GM23338 (cell line): ENCODE results near the gene RABGAP1L. TPM values are rescaled to one million over a fixed set of nuclear protein-coding genes. Genes with fewer than 3 reads are reported as not detected.

Experiments
- ATAC-seq: fragments of 200-7000 bp; cut with Tn5 transposase; 3 replicates; pipeline ENCODE4 v1.9.1; 2020
- DNase-seq: peaks from one replicate; pipeline ENCODE4 v3.0.0-alpha.2; 2015; ENCODE audit warnings: low spot score
- H2AFZ ChIP-seq: fragments of 200-600 bp; sonication (generic); 2 replicates; pipeline ENCODE4 v1.8.0; 2016; ENCODE audit warnings: antibody characterized with exemption, mild to moderate bottlenecking, moderate library complexity
- H3F3A ChIP-seq: fragments of 200-600 bp; sonication (generic); replicated peaks from 2 replicates; pipeline ENCODE4 v1.8.0; 2017; ENCODE audit warnings: antibody characterized with exemption, mixed run types, low read depth
- H3K27ac ChIP-seq: fragments of 200-600 bp; sonication (generic); 2 replicates; pipeline ENCODE4 v1.6.1; 2016; ENCODE audit warnings: low read depth
- H3K27me3 ChIP-seq: fragments of 200-600 bp; sonication (generic); 2 replicates; pipeline ENCODE4 v1.8.0; 2016; ENCODE audit warnings: mild to moderate bottlenecking, mixed run types, moderate library complexity; ENCODE audit not compliant: insufficient read depth
- H3K36me3 ChIP-seq: fragments of 200-600 bp; sonication (generic); 2 replicates; pipeline ENCODE4 v1.8.0; 2016; ENCODE audit warnings: mild to moderate bottlenecking; ENCODE audit not compliant: insufficient read depth
- H3K4me1 ChIP-seq: fragments of 200-600 bp; sonication (generic); 2 replicates; pipeline ENCODE4 v1.8.0; 2016; ENCODE audit warnings: mild to moderate bottlenecking, moderate library complexity; ENCODE audit not compliant: insufficient read depth
- H3K4me2 ChIP-seq: fragments of 200-600 bp; sonication (generic); 2 replicates; pipeline ENCODE4 v1.7.1; 2017; ENCODE audit warnings: mixed run types
- H3K4me3 ChIP-seq: fragments of 200-600 bp; sonication (generic); 2 replicates; pipeline ENCODE4 v1.6.1; 2016; ENCODE audit warnings: mixed run types
- H3K79me2 ChIP-seq: fragments of 200-600 bp; sonication (generic); replicated peaks from 2 replicates; pipeline ENCODE4 v1.8.0; 2017; ENCODE audit warnings: mild to moderate bottlenecking; ENCODE audit not compliant: insufficient read depth
- H3K9me2 ChIP-seq: fragments of 200-600 bp; sonication (generic); 2 replicates; pipeline ENCODE4 v1.8.0; 2017; ENCODE audit not compliant: insufficient read depth
- H4K20me1 ChIP-seq: fragments of 200-600 bp; sonication (generic); replicated peaks from 2 replicates; pipeline ENCODE4 v1.8.0; 2017; ENCODE audit warnings: mild to moderate bottlenecking; ENCODE audit not compliant: insufficient read depth
- H3K27ac Mint-ChIP-seq: 2 replicates; pipeline ENCODE4 v1.8.0; 2020; ENCODE audit warnings: inconsistent platforms, mild to moderate bottlenecking, moderate library complexity, mixed read lengths
- H3K27me3 Mint-ChIP-seq: 3 replicates; pipeline ENCODE4 v1.8.0; 2022; ENCODE audit warnings: low read depth, mild to moderate bottlenecking, moderate library complexity, mixed read lengths, inconsistent platforms; ENCODE audit not compliant: insufficient read depth, poor library complexity
- H3K36me3 Mint-ChIP-seq: 3 replicates; pipeline ENCODE4 v1.8.0; 2021; ENCODE audit warnings: low read depth, mild to moderate bottlenecking, inconsistent platforms, moderate library complexity, mixed read lengths
- H3K4me1 Mint-ChIP-seq: 3 replicates; pipeline ENCODE4 v1.8.0; 2020; ENCODE audit warnings: mild to moderate bottlenecking, inconsistent platforms, mixed read lengths
- H3K4me3 Mint-ChIP-seq: 3 replicates; pipeline ENCODE4 v1.8.0; 2021; ENCODE audit warnings: moderate library complexity, mild to moderate bottlenecking, inconsistent platforms, mixed read lengths
- H3K9me3 Mint-ChIP-seq: 3 replicates; pipeline ENCODE4 v1.8.0; 2020; ENCODE audit warnings: moderate library complexity, mild to moderate bottlenecking, inconsistent platforms, mixed read lengths
- CREB1 ChIP-seq: fragments of 250-450 bp; sonication (Bioruptor Pico); IDR thresholded peaks from 2 replicates; pipeline ENCODE4 v1.5.0; 2020; ENCODE audit warnings: low read depth, mild to moderate bottlenecking, moderate library complexity
- EZH2phosphoT487 ChIP-seq: fragments of 200-600 bp; sonication (generic); IDR thresholded peaks from one replicate; pipeline ENCODE4 v1.8.1; 2018; ENCODE audit warnings: antibody characterized with exemption; ENCODE audit not compliant: unreplicated experiment
- JUNB ChIP-seq: IDR thresholded peaks from one replicate; pipeline ENCODE4 v1.6.1; 2016; ENCODE audit warnings: antibody characterized with exemption; ENCODE audit not compliant: unreplicated experiment
- NANOG ChIP-seq: IDR thresholded peaks from 2 replicates; pipeline ENCODE4 v1.6.1; 2016; ENCODE audit warnings: antibody characterized with exemption, borderline replicate concordance
- STAT1 ChIP-seq: IDR thresholded peaks from one replicate; pipeline ENCODE4 v1.6.1; 2016; ENCODE audit warnings: antibody characterized with exemption; ENCODE audit not compliant: unreplicated experiment
- ZNF114 ChIP-seq: fragments of 250-450 bp; sonication (Bioruptor Pico); IDR thresholded peaks from 2 replicates; pipeline ENCODE4 v1.5.0; 2020; ENCODE audit warnings: mild to moderate bottlenecking, moderate library complexity
- ZNF331 ChIP-seq: fragments of 250-450 bp; sonication (Bioruptor Pico); IDR thresholded peaks from 2 replicates; pipeline ENCODE4 v1.5.0; 2020; ENCODE audit warnings: low read depth, mild to moderate bottlenecking, moderate library complexity
- polyA plus RNA-seq: library from polyadenylated mRNA; unstranded; fragments of >200 nt; fragmentation: Nextera tagmentation; extraction: Ambion mirVana; gene quantifications from 2 replicates; pipeline ENCODE4 v1.2.1, GENCODE V29; 2016
- total RNA-seq: library from RNA; depleted of rRNA; stranded (reverse); fragments of >200 nt; shearing (Covaris generic); gene quantifications from 2 replicates; pipeline ENCODE4 v1.2.3, GENCODE V29; 2014
- TF ChIP-seq, protein P1 (sequence below): fragments of 250-450 bp; sonication (Bioruptor Pico); IDR thresholded peaks from 2 replicates; pipeline ENCODE4 v1.5.0; 2020; ENCODE audit warnings: mild to moderate bottlenecking, moderate library complexity
- TF ChIP-seq, protein P2 (sequence below), 2 experiments: fragments of 200-600 bp in 1 of 2; sonication (generic) in 1 of 2; conservative IDR thresholded peaks; 2 replicates each; pipeline versions ENCODE4 v1.5.1 to v1.6.1; 2016 to 2017; ENCODE audit warnings: antibody characterized with exemption in 2 of 2, low read depth in 2 of 2, mild to moderate bottlenecking in 2 of 2, moderate library complexity in 1 of 2

The RABGAP1L gene
- total and polyA plus RNA-seq, 2 experiments from 2014 or later: 83.2 to 136 TPM

DNA sequence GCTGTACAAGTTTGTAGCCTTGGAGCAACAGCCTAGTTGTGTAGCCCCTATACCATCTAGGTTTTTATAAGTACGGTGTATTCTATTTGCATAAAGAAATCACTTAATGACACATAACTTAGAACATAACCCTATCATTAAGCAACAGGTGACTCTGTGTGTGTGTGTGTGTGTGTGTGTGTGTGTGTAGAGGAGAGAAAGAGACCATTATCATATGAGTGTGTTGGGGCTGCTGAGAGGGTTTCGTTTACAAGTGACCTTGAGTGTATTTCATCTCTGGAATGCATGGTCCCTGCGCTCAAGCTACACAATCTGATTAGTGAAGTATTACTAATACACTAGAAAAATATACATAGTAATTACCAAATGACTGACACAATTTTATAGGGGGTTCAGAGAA lies 115.1 kb downstream of the RABGAP1L start:
- H3K9me3 Mint-ChIP-seq: no peaks in the 10 kb centered on the region

DNA sequence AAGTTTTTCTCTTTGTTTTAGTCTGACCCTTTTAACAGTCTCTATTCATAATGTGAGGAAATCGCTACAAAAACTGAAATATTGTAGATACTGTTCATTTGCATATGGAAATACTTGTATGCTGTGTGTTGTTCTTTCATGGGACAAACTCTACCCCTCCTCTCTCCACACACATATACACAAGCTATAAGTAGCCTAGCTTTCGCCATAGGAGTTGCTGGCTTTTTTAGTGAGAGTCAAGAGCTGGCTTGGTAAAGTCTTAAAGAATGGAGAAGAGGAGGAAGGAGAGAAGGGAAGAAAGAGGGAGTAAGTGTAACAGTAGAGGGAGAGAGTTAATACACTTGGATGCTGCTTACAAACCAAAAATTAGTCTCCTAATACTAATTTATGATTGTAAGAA lies 115.6 kb downstream of the RABGAP1L start:
- H3K9me3 Mint-ChIP-seq: no peaks in the 10 kb centered on the region
- H3K4me1 Mint-ChIP-seq: no peaks in the 10 kb centered on the region
- no peak overlapping the region for H3K4me3 Mint-ChIP-seq
- no peak for TF ChIP-seq ZNF331 (CRISPR knock-in tag)
- TF ChIP-seq, protein P1, sequence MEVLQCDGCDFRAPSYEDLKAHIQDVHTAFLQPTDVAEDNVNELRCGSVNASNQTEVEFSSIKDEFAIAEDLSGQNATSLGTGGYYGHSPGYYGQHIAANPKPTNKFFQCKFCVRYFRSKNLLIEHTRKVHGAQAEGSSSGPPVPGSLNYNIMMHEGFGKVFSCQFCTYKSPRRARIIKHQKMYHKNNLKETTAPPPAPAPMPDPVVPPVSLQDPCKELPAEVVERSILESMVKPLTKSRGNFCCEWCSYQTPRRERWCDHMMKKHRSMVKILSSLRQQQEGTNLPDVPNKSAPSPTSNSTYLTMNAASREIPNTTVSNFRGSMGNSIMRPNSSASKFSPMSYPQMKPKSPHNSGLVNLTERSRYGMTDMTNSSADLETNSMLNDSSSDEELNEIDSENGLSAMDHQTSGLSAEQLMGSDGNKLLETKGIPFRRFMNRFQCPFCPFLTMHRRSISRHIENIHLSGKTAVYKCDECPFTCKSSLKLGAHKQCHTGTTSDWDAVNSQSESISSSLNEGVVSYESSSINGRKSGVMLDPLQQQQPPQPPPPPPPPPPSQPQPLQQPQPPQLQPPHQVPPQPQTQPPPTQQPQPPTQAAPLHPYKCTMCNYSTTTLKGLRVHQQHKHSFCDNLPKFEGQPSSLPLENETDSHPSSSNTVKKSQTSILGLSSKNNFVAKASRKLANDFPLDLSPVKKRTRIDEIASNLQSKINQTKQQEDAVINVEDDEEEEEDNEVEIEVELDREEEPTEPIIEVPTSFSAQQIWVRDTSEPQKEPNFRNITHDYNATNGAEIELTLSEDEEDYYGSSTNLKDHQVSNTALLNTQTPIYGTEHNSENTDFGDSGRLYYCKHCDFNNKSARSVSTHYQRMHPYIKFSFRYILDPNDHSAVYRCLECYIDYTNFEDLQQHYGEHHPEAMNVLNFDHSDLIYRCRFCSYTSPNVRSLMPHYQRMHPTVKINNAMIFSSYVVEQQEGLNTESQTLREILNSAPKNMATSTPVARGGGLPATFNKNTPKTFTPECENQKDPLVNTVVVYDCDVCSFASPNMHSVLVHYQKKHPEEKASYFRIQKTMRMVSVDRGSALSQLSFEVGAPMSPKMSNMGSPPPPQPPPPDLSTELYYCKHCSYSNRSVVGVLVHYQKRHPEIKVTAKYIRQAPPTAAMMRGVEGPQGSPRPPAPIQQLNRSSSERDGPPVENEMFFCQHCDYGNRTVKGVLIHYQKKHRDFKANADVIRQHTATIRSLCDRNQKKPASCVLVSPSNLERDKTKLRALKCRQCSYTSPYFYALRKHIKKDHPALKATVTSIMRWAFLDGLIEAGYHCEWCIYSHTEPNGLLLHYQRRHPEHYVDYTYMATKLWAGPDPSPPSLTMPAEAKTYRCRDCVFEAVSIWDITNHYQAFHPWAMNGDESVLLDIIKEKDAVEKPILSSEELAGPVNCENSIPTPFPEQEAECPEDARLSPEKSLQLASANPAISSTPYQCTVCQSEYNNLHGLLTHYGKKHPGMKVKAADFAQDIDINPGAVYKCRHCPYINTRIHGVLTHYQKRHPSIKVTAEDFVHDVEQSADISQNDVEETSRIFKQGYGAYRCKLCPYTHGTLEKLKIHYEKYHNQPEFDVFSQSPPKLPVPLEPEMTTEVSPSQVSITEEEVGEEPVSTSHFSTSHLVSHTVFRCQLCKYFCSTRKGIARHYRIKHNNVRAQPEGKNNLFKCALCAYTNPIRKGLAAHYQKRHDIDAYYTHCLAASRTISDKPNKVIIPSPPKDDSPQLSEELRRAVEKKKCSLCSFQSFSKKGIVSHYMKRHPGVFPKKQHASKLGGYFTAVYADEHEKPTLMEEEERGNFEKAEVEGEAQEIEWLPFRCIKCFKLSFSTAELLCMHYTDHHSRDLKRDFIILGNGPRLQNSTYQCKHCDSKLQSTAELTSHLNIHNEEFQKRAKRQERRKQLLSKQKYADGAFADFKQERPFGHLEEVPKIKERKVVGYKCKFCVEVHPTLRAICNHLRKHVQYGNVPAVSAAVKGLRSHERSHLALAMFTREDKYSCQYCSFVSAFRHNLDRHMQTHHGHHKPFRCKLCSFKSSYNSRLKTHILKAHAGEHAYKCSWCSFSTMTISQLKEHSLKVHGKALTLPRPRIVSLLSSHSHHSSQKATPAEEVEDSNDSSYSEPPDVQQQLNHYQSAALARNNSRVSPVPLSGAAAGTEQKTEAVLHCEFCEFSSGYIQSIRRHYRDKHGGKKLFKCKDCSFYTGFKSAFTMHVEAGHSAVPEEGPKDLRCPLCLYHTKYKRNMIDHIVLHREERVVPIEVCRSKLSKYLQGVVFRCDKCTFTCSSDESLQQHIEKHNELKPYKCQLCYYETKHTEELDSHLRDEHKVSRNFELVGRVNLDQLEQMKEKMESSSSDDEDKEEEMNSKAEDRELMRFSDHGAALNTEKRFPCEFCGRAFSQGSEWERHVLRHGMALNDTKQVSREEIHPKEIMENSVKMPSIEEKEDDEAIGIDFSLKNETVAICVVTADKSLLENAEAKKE (CRISPR knock-in tag): no peak
- TF ChIP-seq JUNB: no peak
- TF ChIP-seq, protein P2, sequence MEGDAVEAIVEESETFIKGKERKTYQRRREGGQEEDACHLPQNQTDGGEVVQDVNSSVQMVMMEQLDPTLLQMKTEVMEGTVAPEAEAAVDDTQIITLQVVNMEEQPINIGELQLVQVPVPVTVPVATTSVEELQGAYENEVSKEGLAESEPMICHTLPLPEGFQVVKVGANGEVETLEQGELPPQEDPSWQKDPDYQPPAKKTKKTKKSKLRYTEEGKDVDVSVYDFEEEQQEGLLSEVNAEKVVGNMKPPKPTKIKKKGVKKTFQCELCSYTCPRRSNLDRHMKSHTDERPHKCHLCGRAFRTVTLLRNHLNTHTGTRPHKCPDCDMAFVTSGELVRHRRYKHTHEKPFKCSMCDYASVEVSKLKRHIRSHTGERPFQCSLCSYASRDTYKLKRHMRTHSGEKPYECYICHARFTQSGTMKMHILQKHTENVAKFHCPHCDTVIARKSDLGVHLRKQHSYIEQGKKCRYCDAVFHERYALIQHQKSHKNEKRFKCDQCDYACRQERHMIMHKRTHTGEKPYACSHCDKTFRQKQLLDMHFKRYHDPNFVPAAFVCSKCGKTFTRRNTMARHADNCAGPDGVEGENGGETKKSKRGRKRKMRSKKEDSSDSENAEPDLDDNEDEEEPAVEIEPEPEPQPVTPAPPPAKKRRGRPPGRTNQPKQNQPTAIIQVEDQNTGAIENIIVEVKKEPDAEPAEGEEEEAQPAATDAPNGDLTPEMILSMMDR (conservative IDR thresholded peaks at IDR 0.05; ENCODE audit: low read depth in 2 of 2): no peak
- TF ChIP-seq STAT1: no peak
- no peak for TF ChIP-seq ZNF114
- TF ChIP-seq EZH2phosphoT487: no peak
- no peak for TF ChIP-seq CREB1 (CRISPR knock-in tag)

More for the DNA sequence above, 115.1 kb downstream of the RABGAP1L start:
- Histone ChIP-seq H2AFZ (no peak overlapping the region), H3K4me2 (no peak overlapping the region), H3K27me3 (no peaks in the 10 kb centered on the region), H4K20me1 (no peaks in the 10 kb centered on the region), H3K4me1 (no peaks in the 10 kb centered on the region), H3K27ac (no peak overlapping the region), H3K4me3 (no peak overlapping the region), H3F3A (no peaks in the 10 kb centered on the region), H3K79me2 (no peaks in the 10 kb centered on the region), H3K36me3 (no peaks in the 10 kb centered on the region), H3K9me2 (no peaks in the 10 kb centered on the region)
- ATAC-seq (no peak), DNase-seq (no peak)
- Mint-ChIP-seq H3K4me3 (no peak overlapping the region), H3K27me3 (peaks cover 4% of the 10 kb centered on the region), H3K4me1 (no peaks in the 10 kb centered on the region), H3K27ac (no peak overlapping the region), H3K36me3 (no peaks in the 10 kb centered on the region)
- TF ChIP-seq NANOG: no peak
- TF ChIP-seq, protein P2 (conservative IDR thresholded peaks at IDR 0.05; ENCODE audit: low read depth in 2 of 2): no peak
- no peak for TF ChIP-seq CREB1 (CRISPR knock-in tag)
- TF ChIP-seq JUNB: no peak

More for the DNA sequence above, 115.6 kb downstream of the RABGAP1L start:
- Histone ChIP-seq H3K27me3 (no peaks in the 10 kb centered on the region), H3K36me3 (no peaks in the 10 kb centered on the region), H3F3A (no peaks in the 10 kb centered on the region), H3K79me2 (no peaks in the 10 kb centered on the region), H3K27ac (no peak overlapping the region), H3K4me1 (no peaks in the 10 kb centered on the region), H3K4me3 (no peak overlapping the region), H2AFZ (no peak overlapping the region), H3K9me2 (no peaks in the 10 kb centered on the region), H4K20me1 (no peaks in the 10 kb centered on the region), H3K4me2 (no peak overlapping the region)
- no peak for DNase-seq
- no peak overlapping the region for H3K27ac Mint-ChIP-seq
- no peak for ATAC-seq
- no peaks in the 10 kb centered on the region for H3K36me3 Mint-ChIP-seq
- H3K27me3 Mint-ChIP-seq: peaks cover 4% of the 10 kb centered on the region
